DMS153 (cell line): ENCODE data around the gene ST6GALNAC2.

ENCODE experiments used
- DNase-seq: peaks from one replicate; lab custom pipeline; 2025; lab: John Stamatoyannopoulos, UW

Gene ST6GALNAC2

GRCh38 chr17:76599694-76600460 lies 14.2 kb upstream of the ST6GALNAC2 start:
- DNase-seq, result no peak

DNA sequence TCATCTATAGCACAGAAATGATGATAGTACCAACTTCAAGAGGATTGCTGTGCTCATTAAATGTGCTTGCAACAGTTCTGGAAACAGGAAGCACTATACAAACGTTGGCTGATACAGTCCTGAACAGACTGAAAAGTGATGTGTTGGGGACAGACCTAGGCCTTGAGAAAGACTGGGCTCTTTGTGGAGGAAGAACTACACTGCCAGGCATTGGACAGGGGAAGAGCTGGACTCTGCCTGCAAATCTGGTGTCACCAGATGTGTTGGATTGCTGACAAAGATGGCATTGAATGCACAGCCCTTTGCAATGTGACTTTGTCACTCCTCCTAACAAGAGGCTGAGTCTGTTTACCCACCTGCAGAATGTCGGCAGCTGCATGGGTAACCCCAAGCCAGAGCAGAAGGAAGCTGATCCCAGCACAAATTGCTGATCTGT lies 12.4 kb upstream of the ST6GALNAC2 start:
- peak; percentile 87 for DNase-seq

- peak; percentile 94 for DNase-seq
Observed at GRCh38 chr17:76597156-76598003, 11.7 kb upstream of the ST6GALNAC2 start.

DNA sequence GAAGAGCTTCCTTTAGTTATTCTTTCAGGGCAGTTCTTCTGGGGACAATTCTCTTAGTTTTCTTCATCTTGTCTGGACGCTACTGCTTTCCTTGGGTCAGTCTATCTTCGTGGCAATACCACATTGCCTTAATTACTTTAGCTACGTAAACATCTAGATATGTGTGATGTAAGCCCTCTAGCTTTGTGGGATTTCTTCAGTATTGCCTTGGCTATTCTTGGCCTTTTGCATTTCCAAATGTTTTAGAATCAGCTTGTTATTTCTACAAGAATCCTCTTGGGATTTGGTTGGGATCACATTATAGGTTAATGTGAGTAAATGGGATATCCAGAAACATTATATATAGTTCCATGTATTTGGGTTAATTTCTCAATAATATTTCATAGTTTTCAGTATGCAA lies 9.0 kb upstream of the ST6GALNAC2 start:
- DNase-seq, result no peak

- DNase-seq, result no peak
Observed at GRCh38 chr17:76593959-76594358, 8.3 kb upstream of the ST6GALNAC2 start.

DNA sequence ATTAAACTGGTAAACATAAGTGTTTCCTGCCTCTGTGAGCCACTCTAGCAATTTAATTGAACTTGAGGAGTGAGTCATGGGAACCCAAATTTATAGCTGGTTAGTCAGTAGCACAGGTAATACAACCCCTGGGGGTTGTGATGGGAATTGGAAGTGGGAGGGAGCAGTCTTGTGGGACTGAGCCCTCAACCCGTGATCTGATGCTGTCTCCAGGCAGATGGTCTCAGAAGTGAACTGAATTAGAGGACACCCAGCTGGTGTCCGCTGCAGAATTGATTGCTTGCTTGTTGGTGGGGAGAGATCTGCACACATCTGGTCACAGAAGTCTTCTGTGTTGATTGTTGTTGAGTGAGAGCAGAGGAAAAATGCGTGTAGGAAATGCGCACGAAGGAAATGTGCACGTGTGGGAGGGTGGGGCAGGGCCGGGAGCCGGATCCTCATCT lies 7.7 kb upstream of the ST6GALNAC2 start:
- DNase-seq, result peak; percentile 88

DNA sequence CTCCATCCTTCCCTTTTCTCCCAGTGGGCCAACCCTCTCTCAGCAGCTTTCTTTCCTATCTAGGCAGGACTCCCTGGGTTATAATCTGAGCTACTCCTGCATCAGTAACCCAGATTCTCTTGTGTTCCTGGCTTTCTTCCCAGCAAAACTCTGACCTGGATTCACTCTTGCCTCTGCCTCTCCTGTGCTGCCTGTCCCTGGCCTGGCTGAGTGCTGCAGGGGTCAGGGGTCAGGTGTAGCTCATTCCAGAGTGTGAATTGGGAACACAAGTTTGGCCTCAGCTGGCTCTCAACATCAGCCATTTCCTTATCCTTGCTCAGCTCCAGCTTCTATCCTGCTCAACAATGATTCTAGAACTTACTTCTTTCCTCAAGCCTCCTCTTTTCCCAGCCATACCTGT lies 2.5 kb upstream of the ST6GALNAC2 start:
- no peak for DNase-seq

- DNase-seq, result peak; percentile 72
Observed at GRCh38 chr17:76586741-76587487, 1.3 kb upstream of the ST6GALNAC2 start.

DNA sequence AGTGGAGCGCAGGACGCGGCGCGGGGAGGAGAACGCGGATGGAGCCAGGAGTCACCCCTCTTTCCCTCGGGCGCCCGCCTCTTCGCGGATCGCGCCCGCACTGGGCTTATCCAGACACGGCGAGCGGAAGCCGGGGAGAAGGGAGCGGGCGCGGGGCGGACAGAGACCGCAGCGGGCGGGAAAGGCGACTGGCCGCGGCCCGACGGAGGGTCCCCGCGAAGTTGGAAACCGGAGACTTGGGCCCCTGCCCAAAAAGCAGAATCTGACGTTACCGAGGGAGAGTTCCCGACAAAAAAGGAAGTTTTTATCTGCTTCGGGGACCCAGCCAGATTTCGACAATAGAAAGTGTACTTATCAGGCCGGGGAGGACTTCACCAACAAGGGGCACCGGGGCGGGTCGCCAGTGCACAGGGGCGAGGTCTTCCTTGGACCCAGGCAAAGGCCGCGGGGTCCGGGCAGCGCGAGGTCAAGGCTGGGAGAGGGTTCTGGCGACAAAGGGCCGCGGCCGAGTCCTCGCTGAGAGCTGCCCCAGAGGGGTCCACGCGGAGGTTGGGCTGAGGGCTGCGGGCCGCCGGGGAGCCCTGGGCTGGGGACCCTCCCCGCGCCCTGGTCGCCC lies 519 bp downstream of the ST6GALNAC2 start:
- no peak for DNase-seq

DNA sequence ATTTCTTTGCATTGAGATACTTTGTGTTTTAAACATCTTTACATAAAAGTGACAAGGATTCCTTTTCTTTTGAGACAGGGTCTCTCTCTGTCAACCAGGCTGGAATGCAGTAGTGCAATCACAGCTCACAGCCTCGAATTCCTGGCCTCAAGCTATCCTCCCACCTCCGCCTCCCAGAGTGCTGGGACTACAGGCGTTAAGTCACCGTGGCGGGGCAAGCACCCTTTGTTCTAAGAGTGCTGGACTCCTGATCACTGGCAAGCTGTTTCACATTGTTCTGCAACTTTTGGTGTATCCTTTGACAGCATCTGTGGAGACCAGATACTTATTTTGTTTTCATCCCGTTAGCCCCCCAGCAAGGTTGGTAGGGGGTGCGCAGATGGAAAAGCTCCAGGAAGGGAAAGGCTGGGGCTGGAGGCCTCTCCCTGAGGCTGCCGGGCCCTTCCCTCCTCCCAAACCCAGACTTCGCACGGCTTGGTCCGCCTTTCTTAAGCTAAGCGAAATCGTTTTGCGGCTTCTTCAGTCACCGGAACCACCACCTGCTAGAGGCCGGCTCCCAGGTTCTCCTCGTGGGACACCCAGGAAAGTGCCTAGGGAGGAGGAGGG lies 1.1 kb downstream of the ST6GALNAC2 start:
- DNase-seq, result no peak

- DNase-seq, result no peak
Observed at GRCh38 chr17:76582660-76583059, 3.0 kb downstream of the ST6GALNAC2 start.

- DNase-seq, result no peak
Observed at GRCh38 chr17:76581515-76581914, 4.1 kb downstream of the ST6GALNAC2 start.

GRCh38 chr17:76579281-76579680 lies 6.4 kb downstream of the ST6GALNAC2 start:
- DNase-seq, result no peak

DNA sequence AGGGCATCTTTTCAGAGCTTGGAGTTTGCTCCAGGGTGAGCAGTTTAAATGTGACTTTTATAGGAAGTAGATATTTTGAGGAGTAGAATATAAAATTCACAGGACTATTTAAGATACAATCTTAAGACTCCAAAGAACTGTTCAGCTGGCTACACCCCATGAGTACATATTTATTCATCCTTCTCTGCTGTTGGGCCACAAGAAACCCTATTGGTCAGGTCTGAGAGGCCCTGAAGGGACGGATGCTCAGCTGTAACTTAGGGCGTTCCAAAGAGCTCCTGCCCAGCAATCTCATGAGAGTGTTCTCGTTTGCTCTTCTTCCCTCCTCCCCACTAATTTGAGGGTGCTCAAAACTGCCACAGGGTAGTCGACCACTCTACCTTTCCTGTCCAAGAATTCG lies 7.3 kb downstream of the ST6GALNAC2 start:
- DNase-seq, result no peak

- no peak for DNase-seq
Observed at GRCh38 chr17:76577876-76578275, 7.8 kb downstream of the ST6GALNAC2 start.

- no peak for DNase-seq
Observed at GRCh38 chr17:76576189-76576588, 9.5 kb downstream of the ST6GALNAC2 start.

DNA sequence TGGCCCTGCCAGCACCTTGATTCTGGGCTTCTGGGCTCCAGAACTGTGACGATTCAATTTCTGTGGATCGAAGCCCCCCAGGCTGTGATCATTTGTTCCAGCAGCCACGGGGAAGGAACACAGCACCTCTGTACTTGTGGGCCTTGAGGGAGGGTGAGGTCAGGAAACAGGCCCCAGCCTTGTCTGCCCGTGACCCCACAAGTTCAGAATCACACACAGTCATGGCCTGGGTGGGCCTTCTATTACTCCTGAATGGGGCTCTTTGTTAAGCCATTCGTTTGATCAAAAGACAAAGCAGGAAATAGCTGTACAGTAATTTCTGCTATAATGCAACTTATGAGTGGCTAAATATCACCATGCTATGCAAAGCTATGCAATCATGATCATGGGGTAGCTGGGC lies 10.1 kb downstream of the ST6GALNAC2 start:
- DNase-seq, result no peak

DNA sequence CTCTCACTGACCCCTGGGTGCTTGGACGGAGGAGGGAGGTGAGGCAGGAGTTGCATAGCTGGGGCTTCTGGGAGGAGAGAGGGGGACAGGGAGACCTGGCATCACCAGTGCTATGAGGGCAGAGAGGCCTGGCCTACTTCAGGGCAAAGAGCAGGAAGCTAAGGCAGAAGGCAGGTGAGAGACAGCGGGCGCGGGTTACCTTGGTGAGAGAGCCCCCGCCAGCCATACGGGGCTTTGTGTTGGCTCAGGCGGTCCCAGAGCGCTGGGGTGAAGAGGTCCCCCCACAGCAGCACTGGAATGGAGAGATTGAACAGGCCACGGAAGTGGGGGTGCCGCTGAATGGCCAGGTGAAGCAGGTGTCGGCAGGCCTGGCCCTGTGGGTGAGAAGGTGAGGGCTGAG lies 11.5 kb downstream of the ST6GALNAC2 start:
- DNase-seq, result no peak

- no peak for DNase-seq
Observed at GRCh38 chr17:76573096-76573495, 12.6 kb downstream of the ST6GALNAC2 start.

GRCh38 chr17:76572201-76572910 lies 13.3 kb downstream of the ST6GALNAC2 start:
- no peak for DNase-seq
